Measurements from ENCODE around the gene CLCN6.

- no peak for TF ChIP-seq POLR2AphosphoS5 (IDR thresholded peaks at IDR 0.05)
- no peak for TF ChIP-seq CTCF (IDR thresholded peaks at IDR 0.05)
Measured at GRCh38 chr1:11860083-11860482, 54.1 kb downstream of the CLCN6 start.
